Heart left ventricle (tissue), 13 donors: ENCODE results near the gene DPYSL4.

Experiments
- POLR2A ChIP-seq, 2 donors: fragments of 450-650 bp; IDR thresholded peaks; one replicate each; pipeline ENCODE4 v1.6.1; 2017; ENCODE audit warnings: antibody characterized with exemption in 2 of 2, mild to moderate bottlenecking in 2 of 2, moderate library complexity in 2 of 2
- TF ChIP-seq, protein P1 (sequence below), 12 donors: fragments of 200-600 bp; sonication (generic) in 4 of 12; IDR thresholded peaks; one replicate each; pipeline versions ENCODE4 v1.5.0 to v1.8.0; 2018 to 2022; ENCODE audit warnings: antibody characterized with exemption in 12 of 12, mild to moderate bottlenecking in 5 of 12
- donor health status: ischemic (EF 13 %, LVEDD 7.1; RV severe dilation, severe dysfunction).
- donor health status: DM: no; HTN: yes; CAD: no.
- donor health status: DM: no; HTN: no; CAD: no.
- donor health status: ischemic (EF 25% LVEDD 6.9; RV normal size, moderate dysfunction).
- donor health status: ischemic (EF 25% LVEDD 5.7; RV mildly dilated, moderate dysfunction).
- donor health status: ischemic (EF 35%, LVEDD 5.7; RV mildly dilated, moderate dysfunction).
- donor health status: nonischemic (EF 11% LVEDD 7.7; RV severe dilation, severe dysfunction).
- donor health status: DM: yes; HTN: yes; CAD: no.
- donor health status: PGD.
- donor health status: ischemic (EF 29% LVEDD 5.4; RV normal size, mild dysfunction).
- donor health status: nonischemic (EF 23%, LVEDD 6.1; RV moderate dilation, normal function).

GRCh38 chr10:132179551-132180392, 7.0 kb upstream of the DPYSL4 start:
- TF ChIP-seq, protein P1, sequence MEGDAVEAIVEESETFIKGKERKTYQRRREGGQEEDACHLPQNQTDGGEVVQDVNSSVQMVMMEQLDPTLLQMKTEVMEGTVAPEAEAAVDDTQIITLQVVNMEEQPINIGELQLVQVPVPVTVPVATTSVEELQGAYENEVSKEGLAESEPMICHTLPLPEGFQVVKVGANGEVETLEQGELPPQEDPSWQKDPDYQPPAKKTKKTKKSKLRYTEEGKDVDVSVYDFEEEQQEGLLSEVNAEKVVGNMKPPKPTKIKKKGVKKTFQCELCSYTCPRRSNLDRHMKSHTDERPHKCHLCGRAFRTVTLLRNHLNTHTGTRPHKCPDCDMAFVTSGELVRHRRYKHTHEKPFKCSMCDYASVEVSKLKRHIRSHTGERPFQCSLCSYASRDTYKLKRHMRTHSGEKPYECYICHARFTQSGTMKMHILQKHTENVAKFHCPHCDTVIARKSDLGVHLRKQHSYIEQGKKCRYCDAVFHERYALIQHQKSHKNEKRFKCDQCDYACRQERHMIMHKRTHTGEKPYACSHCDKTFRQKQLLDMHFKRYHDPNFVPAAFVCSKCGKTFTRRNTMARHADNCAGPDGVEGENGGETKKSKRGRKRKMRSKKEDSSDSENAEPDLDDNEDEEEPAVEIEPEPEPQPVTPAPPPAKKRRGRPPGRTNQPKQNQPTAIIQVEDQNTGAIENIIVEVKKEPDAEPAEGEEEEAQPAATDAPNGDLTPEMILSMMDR (IDR thresholded peaks at IDR 0.05) = no peak
- no peak for TF ChIP-seq POLR2A (IDR thresholded peaks at IDR 0.05)
